SU-DHL-6 (cell line): Measurements from ENCODE around the gene TAF6L.

ENCODE experiments used
- H2AFZ ChIP-seq: fragments of 200-600 bp; sonication (generic); 2 replicates; pipeline ENCODE4 v1.6.1; 2014; ENCODE audit warnings: low read depth, mild to moderate bottlenecking, moderate library complexity, mixed read lengths, antibody characterized with exemption, low read length; ENCODE audit not compliant: severe bottlenecking
- H3F3A ChIP-seq: fragments of 200-600 bp; shearing (Covaris generic); 2 replicates; pipeline ENCODE4 v1.6.0; 2016; ENCODE audit warnings: antibody characterized with exemption, mild to moderate bottlenecking; ENCODE audit not compliant: insufficient read depth
- H3K27ac ChIP-seq: fragments of 200-600 bp; sonication (generic); 2 replicates; pipeline ENCODE4 v1.5.1; 2016; ENCODE audit warnings: low read depth, mild to moderate bottlenecking, low read length, moderate library complexity, mixed read lengths
- H3K27me3 ChIP-seq: fragments of 200-600 bp; sonication (generic), shearing (Covaris generic); 2 replicates; pipeline ENCODE4 v1.6.0; 2014; ENCODE audit warnings: mild to moderate bottlenecking, low read length
- H3K36me3 ChIP-seq: fragments of 200-600 bp; sonication (generic); 2 replicates; pipeline ENCODE4 v1.6.1; 2014; ENCODE audit warnings: mild to moderate bottlenecking, low read length, mixed read lengths
- H3K4me2 ChIP-seq: fragments of 300-600, 200-600 bp; shearing (Covaris generic), sonication (generic); 2 replicates; pipeline ENCODE4 v1.6.0; 2014; ENCODE audit warnings: low read length, low read depth, mild to moderate bottlenecking; ENCODE audit not compliant: poor library complexity, severe bottlenecking
- H3K4me3 ChIP-seq: fragments of 200-600 bp; sonication (generic); 2 replicates; pipeline ENCODE4 v1.5.1; 2014; ENCODE audit warnings: antibody characterized with exemption, low read length, mild to moderate bottlenecking, mixed read lengths; ENCODE audit not compliant: insufficient read depth, poor library complexity, severe bottlenecking
- H3K79me2 ChIP-seq: fragments of 200-600 bp; sonication (generic); 2 replicates; pipeline ENCODE4 v1.6.1; 2014; ENCODE audit warnings: mild to moderate bottlenecking, low read length, moderate library complexity; ENCODE audit not compliant: insufficient read depth
- H3K9ac ChIP-seq: fragments of 200-600 bp; sonication (generic); 2 replicates; pipeline ENCODE4 v1.7.0; 2014; ENCODE audit warnings: mild to moderate bottlenecking, low read length
- H3K9me2 ChIP-seq: fragments of 200-600 bp; sonication (generic); replicated peaks from 2 replicates; pipeline ENCODE4 v1.6.1; 2014; ENCODE audit warnings: low read length; ENCODE audit not compliant: insufficient read depth
- H3K9me3 ChIP-seq: fragments of 200-600 bp; sonication (generic); 2 replicates; pipeline ENCODE4 v1.6.1; 2014; ENCODE audit warnings: low read length, mixed read lengths; ENCODE audit not compliant: insufficient read depth
- H4K20me1 ChIP-seq: fragments of 200-600 bp; sonication (generic); 2 replicates; pipeline ENCODE4 v1.6.1; 2014; ENCODE audit warnings: low read depth, mild to moderate bottlenecking, antibody characterized with exemption, low read length, moderate library complexity, mixed read lengths
- CTCF ChIP-seq: fragments of 200-600 bp; sonication (generic); IDR thresholded peaks from one replicate; pipeline ENCODE4 v1.5.1; 2017; ENCODE audit warnings: antibody characterized with exemption, mild to moderate bottlenecking, low read length, moderate library complexity; ENCODE audit not compliant: insufficient read depth, poor library complexity, severe bottlenecking
- EZH2phosphoT487 ChIP-seq: fragments of 200-600 bp; sonication (generic), shearing (Covaris generic); conservative IDR thresholded peaks from 2 replicates; pipeline ENCODE4 v1.6.1; 2018; ENCODE audit warnings: mild to moderate bottlenecking, antibody characterized with exemption, low read length, moderate library complexity, mixed read lengths

The TAF6L gene

GRCh38 chr11:62806611-62807121, 35.5 kb downstream of the TAF6L start:
- peaks cover 9% of the 10 kb centered on the region; the same call in 1 of the 2 replicates for H3F3A ChIP-seq
- no peaks in the 10 kb centered on the region for H3K9me2 ChIP-seq
- H2AFZ ChIP-seq = peak overlapping the region; percentile 79
- peaks cover 19% of the 10 kb centered on the region for H3K79me2 ChIP-seq
- peak overlapping the region; percentile 69 for H3K4me2 ChIP-seq
- peak overlapping the region; percentile 91 for H3K9ac ChIP-seq
- H3K27me3 ChIP-seq = no peaks in the 10 kb centered on the region
- no peaks in the 10 kb centered on the region for H3K9me3 ChIP-seq
- H3K27ac ChIP-seq = 0 out of 2 replicates have a peak overlapping the region, but pooled peaks have one; percentile 62
- H4K20me1 ChIP-seq = no peaks in the 10 kb centered on the region
- H3K4me3 ChIP-seq = peak overlapping the region; percentile 87
- no peaks in the 10 kb centered on the region for H3K36me3 ChIP-seq
- no peak for TF ChIP-seq CTCF
- TF ChIP-seq EZH2phosphoT487 = no peak

- no peaks in the 10 kb centered on the region for H4K20me1 ChIP-seq
- no peaks in the 10 kb centered on the region for H3K36me3 ChIP-seq
- H3K9me2 ChIP-seq = no peaks in the 10 kb centered on the region
- H3K79me2 ChIP-seq = no peaks in the 10 kb centered on the region
- TF ChIP-seq EZH2phosphoT487 (no peak), CTCF (no peak)
- H3K9me3 ChIP-seq = no peaks in the 10 kb centered on the region
- peaks cover 9% of the 10 kb centered on the region; the same call in 1 of the 2 replicates for H3F3A ChIP-seq
- H3K27me3 ChIP-seq = no peaks in the 10 kb centered on the region
- no peak overlapping the region for H3K4me2 ChIP-seq
- no peak overlapping the region for H3K27ac ChIP-seq
- H3K4me3 ChIP-seq = no peak overlapping the region
- H3K9ac ChIP-seq = no peak overlapping the region
- no peak overlapping the region for H2AFZ ChIP-seq
Observed at GRCh38 chr11:62810748-62811147, 39.6 kb downstream of the TAF6L start.

DNA sequence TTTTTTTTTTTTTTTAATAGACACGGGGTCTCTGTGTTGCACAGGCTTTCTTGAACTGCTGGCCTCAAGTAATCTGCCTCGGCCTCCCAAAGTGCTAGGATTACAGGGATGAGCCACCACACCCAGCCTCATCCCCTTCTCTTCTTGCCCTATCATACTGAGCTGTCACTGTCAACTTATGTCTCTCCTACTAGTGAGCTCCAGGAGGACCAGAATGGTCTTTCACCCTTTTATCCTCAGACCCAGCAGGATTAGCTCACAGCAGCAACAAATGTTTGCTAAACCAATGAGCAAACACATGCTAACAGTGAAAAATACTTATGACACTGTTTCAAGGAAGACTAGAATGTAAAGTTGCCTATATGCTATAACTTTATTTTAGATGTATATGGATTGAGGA, 40.5 kb downstream of the TAF6L start:
- Histone ChIP-seq H3K79me2 (no peaks in the 10 kb centered on the region), H3K4me2 (no peak overlapping the region), H3K9ac (no peak overlapping the region), H3K27ac (no peak overlapping the region), H3K27me3 (no peaks in the 10 kb centered on the region), H3K4me3 (no peak overlapping the region), H3F3A (peaks cover 9% of the 10 kb centered on the region; the same call in 1 of the 2 replicates), H3K36me3 (no peaks in the 10 kb centered on the region), H4K20me1 (no peaks in the 10 kb centered on the region), H2AFZ (no peak overlapping the region), H3K9me2 (no peaks in the 10 kb centered on the region), H3K9me3 (no peaks in the 10 kb centered on the region)
- no peak for TF ChIP-seq CTCF
- no peak for TF ChIP-seq EZH2phosphoT487

- Histone ChIP-seq H2AFZ (no peak overlapping the region), H3K9ac (no peak overlapping the region), H3K36me3 (0 out of 2 replicates have a peak, but pooled peaks cover 5% of the 10 kb centered on the region), H3K27me3 (no peaks in the 10 kb centered on the region), H3K4me2 (no peak overlapping the region), H3K79me2 (no peaks in the 10 kb centered on the region), H3F3A (no peaks in the 10 kb centered on the region), H3K9me2 (no peaks in the 10 kb centered on the region), H3K27ac (no peak overlapping the region), H3K4me3 (no peak overlapping the region), H3K9me3 (no peaks in the 10 kb centered on the region), H4K20me1 (no peaks in the 10 kb centered on the region)
- TF ChIP-seq EZH2phosphoT487 (no peak), CTCF (no peak)
Observed at GRCh38 chr11:62816557-62816956, 45.4 kb downstream of the TAF6L start.
